NT2/D1 (cell line): ENCODE measurements around the gene ATXN1.

Experiments used
- SUZ12 ChIP-seq: IDR thresholded peaks from 2 replicates; pipeline ENCODE4 v1.6.1; 2011; ENCODE audit not compliant: insufficient read length, insufficient read depth; ENCODE audit errors: extremely low read depth
- YY1 ChIP-seq: IDR thresholded peaks from 2 replicates; pipeline ENCODE4 v1.6.1; 2011; ENCODE audit not compliant: insufficient read length, insufficient read depth
- ZNF274 ChIP-seq: IDR thresholded peaks from 2 replicates; pipeline ENCODE4 v1.6.1; 2011; ENCODE audit warnings: mild to moderate bottlenecking, low read depth, low read length

DNA sequence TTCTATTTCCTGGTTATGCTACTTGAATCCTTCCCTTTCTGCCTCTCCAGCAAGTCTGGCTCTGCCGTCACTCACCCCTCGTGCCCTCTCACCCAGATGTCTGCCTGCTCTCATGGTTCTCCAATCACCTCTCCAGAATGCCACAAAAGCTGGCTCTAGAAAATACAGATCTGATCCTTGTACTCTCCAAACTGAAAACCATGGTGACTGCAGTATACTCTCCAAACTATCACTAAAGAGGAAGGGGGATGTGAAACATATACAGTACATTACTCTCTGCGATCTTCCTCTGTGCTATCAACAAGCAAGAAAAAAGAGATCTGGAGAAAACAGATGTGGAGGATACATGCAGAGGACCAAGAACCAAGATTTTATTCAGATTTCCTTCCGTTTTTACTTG lies 91.1 kb downstream of the ATXN1 start:
- TF ChIP-seq YY1 (no peak), ZNF274 (no peak), SUZ12 (no peak)
